ENCODE data around the gene TGFB1I1. TPM values are rescaled to one million over a fixed set of nuclear protein-coding genes. Genes with fewer than 3 reads are reported as not detected.

Gene TGFB1I1
- total and polyA plus RNA-seq, 2 of the 4 experiments (the other 2 are of a cell fraction), result 24.9 to 128 TPM

DNA sequence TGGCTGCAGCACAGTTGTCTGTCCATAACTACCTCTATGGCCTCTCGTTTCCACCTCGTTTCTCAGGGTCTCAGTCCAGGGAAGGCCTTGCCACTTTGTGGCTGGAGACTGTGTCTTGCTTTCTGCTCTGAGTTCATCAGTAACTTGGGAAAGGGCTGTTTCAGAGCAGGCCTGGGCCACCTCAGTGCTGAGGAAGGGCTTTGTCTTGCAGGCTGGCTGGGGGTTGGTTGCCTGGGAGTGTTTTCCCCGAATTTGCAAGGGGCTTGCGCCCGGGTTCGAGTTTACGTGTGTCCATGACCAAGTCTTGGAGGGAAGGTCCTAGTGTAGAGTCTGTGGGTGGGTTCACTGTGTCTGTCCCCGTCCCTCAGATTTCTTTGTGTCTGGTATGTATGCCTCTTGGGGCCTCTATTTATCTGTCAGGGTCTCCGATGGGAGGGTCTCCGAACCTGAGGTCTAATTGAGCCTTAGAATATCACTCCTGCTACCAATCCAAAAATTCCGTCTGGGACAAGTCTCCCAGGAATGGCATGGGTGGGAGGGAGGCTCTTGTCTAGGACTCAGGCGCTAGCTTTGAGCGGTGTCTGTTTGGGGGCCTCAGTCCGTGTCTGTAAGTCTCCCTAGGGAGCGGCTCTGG lies 594 bp upstream of the TGFB1I1 start (continued):
- TF ChIP-seq MAZ (IDR thresholded peaks at IDR 0.05; ENCODE audit: borderline replicate concordance, low read depth, low read length) (no peak), BHLHE40 (IDR thresholded peaks at IDR 0.05; ENCODE audit: low read depth, low read length) (no peak)

DNA sequence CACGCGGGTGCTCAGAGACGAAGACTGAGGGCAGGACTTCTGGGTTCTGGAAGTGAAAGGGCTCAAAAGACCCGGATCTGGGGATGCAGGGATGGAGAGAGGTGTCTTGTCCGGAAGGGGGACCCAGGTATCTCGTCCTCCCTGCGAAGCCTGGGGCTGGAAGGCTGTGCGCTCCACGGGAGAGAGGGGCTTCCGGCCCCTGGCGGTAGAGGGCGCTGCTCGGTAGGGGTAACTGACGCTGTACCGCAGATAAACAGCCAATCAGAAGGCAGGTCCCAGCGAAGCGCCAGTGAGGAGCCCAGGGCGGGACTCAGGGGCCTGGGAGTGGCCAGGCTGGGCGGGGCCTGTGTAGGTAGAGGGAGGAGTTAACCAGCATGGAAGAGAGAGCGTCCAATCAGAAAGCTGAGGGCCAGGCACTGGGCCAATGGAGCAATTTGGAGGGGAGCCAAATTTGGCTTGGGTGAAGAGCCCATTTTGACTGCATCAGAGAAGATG lies 804 bp downstream of the TGFB1I1 start:
- H3K14ac ChIP-seq (replicated peaks; ENCODE audit: low read depth, low read length), result peak overlapping the region; percentile 99
- H3K9me1 ChIP-seq (ENCODE audit: insufficient read depth, low read length), result peaks cover 16% of the 10 kb centered on the region; the same call in 1 of the 2 replicates
- H2BK20ac ChIP-seq (ENCODE audit: low read depth, low read length), result no peak overlapping the region
- H2AK9ac ChIP-seq (replicated peaks; ENCODE audit: low read depth, low read length, poor library complexity), result peak overlapping the region; percentile 100
- peak; percentile 88 for DNase-seq
- peak overlapping the region; percentile 94 for H4K8ac ChIP-seq (ENCODE audit: low read depth in 2 of 2, low read length in 2 of 2)
- peak overlapping the region; percentile 95 for H2BK5ac ChIP-seq (ENCODE audit: low read depth, low read length, poor library complexity, severe bottlenecking)
- peak overlapping the region; percentile 93 for H2AFZ ChIP-seq (replicated peaks; ENCODE audit: low read length, poor library complexity)
- BruUV-seq (replicated peaks), result no TSS peak
- in situ Hi-C loops (cut with MboI; ENCODE audit: low sequenced_read_pairs), result loop anchor here (25.0 kb wide), 1 partner anchor 390 kb away; the partner anchor contains the start of gene ZNF267
- ATAC-seq (ENCODE audit: low read depth), result peak; percentile 72
- H3K27ac ChIP-seq (ENCODE audit: insufficient read depth, low read length), result peak overlapping the region; percentile 100
- peak overlapping the region; percentile 100 for H2AK5ac ChIP-seq (ENCODE audit: low read depth, low read length)
- peak; percentile 57; the same call in 1 of the 2 replicates for TF ChIP-seq POLR2A (IDR thresholded peaks at IDR 0.05; ENCODE audit: low read depth, low read length)
- no peak for TF ChIP-seq CEBPB (IDR thresholded peaks at IDR 0.05; ENCODE audit: low read depth, low read length)
- no peak for TF ChIP-seq RFX5 (IDR thresholded peaks at IDR 0.05; ENCODE audit: low read depth, low read length)
- TF ChIP-seq, protein P1, sequence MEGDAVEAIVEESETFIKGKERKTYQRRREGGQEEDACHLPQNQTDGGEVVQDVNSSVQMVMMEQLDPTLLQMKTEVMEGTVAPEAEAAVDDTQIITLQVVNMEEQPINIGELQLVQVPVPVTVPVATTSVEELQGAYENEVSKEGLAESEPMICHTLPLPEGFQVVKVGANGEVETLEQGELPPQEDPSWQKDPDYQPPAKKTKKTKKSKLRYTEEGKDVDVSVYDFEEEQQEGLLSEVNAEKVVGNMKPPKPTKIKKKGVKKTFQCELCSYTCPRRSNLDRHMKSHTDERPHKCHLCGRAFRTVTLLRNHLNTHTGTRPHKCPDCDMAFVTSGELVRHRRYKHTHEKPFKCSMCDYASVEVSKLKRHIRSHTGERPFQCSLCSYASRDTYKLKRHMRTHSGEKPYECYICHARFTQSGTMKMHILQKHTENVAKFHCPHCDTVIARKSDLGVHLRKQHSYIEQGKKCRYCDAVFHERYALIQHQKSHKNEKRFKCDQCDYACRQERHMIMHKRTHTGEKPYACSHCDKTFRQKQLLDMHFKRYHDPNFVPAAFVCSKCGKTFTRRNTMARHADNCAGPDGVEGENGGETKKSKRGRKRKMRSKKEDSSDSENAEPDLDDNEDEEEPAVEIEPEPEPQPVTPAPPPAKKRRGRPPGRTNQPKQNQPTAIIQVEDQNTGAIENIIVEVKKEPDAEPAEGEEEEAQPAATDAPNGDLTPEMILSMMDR (conservative IDR thresholded peaks at IDR 0.05; ENCODE audit: low read depth, low read length), result peak; percentile 73
- no peak for TF ChIP-seq NFE2L2 (IDR thresholded peaks at IDR 0.05; ENCODE audit: low read depth, low read length)
- peak; percentile 19; the same call in 1 of the 2 replicates for TF ChIP-seq RAD21 (IDR thresholded peaks at IDR 0.05; ENCODE audit: low read length)
- TF ChIP-seq RCOR1 (IDR thresholded peaks at IDR 0.05; ENCODE audit: insufficient replicate concordance, low read length), result peak; percentile 91
- TF ChIP-seq, protein P2, sequence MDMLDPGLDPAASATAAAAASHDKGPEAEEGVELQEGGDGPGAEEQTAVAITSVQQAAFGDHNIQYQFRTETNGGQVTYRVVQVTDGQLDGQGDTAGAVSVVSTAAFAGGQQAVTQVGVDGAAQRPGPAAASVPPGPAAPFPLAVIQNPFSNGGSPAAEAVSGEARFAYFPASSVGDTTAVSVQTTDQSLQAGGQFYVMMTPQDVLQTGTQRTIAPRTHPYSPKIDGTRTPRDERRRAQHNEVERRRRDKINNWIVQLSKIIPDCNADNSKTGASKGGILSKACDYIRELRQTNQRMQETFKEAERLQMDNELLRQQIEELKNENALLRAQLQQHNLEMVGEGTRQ (IDR thresholded peaks at IDR 0.05; ENCODE audit: low read depth, low read length), result no peak
- peak overlapping the region; percentile 94 for H3K56ac ChIP-seq (ENCODE audit: extremely low read depth, insufficient read depth, low read length)
- intact Hi-C loops (cut with micrococcal nuclease), result loop anchor here (1.0 kb wide), 1 partner anchor 13 kb away; the partner anchor contains the start of gene ARMC5
- H3K27me3 ChIP-seq (ENCODE audit: control insufficient read depth, insufficient read depth, low read length), result no peaks in the 10 kb centered on the region
- H3K4me2 ChIP-seq (ENCODE audit: low read depth, low read length), result peak overlapping the region; percentile 50
- H3K9me3 ChIP-seq (ENCODE audit: control insufficient read depth, insufficient read depth, low read length), result no peaks in the 10 kb centered on the region
- no peak overlapping the region for H2BK15ac ChIP-seq (ENCODE audit: low read depth, low read length)
- peaks cover 19 to 68% of the 10 kb centered on the region in 2 experiments; a peak in 3 of 4 replicates for H3K79me1 ChIP-seq (ENCODE audit: low read depth in 1 of 2, low read length in 2 of 2)
- ChIA-PET CTCF (interaction anchor here (1.0 kb wide), 3 partner anchors 9 to 242 kb away, joined by 3 to 7 read pairs (median 6); no protein-coding TSS in a partner anchor), POLR2A (ENCODE audit: unreplicated experiment) (interaction anchor here (1.0 kb wide), 1 partner anchor 13 kb away, joined by 4 read pairs; no protein-coding TSS in a partner anchor)
- H3K4ac ChIP-seq (ENCODE audit: low read depth, low read length), result peak overlapping the region; percentile 99
- H3K36me3 ChIP-seq (ENCODE audit: control insufficient read depth, insufficient read depth, low read length), result peaks cover 40% of the 10 kb centered on the region
- peak overlapping the region; percentile 87 for H3K4me3 ChIP-seq (ENCODE audit: insufficient read depth, low read depth, low read length)
- H4K5ac ChIP-seq (ENCODE audit: low read depth, low read length), result peak overlapping the region; percentile 97
- WGBS, 2 experiments (ENCODE audit: extremely low coverage in 2 of 2, insufficient read length in 1 of 2), result 17% methylated on average over 7 of the region's 20 CpGs; no CpG with 5 or more reads in 1 of the 2 experiments
- peak overlapping the region; percentile 93 for H2BK120ac ChIP-seq (ENCODE audit: low read depth, low read length)
- H4K91ac ChIP-seq (ENCODE audit: insufficient read depth, low read depth, low read length), result peak overlapping the region; percentile 100
- peak overlapping the region; percentile 90 for H3K23ac ChIP-seq (ENCODE audit: low read depth, low read length)
- H4K20me1 ChIP-seq (ENCODE audit: insufficient read depth, low read length), result peaks cover 47% of the 10 kb centered on the region
- H3K9ac ChIP-seq (ENCODE audit: low read depth, low read length), result peak overlapping the region; percentile 99
- peaks cover 13% of the 10 kb centered on the region for H3K4me1 ChIP-seq (ENCODE audit: control insufficient read depth, insufficient read depth, low read length)
- H3K18ac ChIP-seq (ENCODE audit: low read depth, low read length), result peak overlapping the region; percentile 45
- dilution Hi-C loops (cut with HindIII; ENCODE audit: low sequenced_read_pairs, unreplicated experiment), result no loop called here
